Testis (tissue), 2 donors: ENCODE data around the gene UGT1A6.

Experiments
- CTCF ChIP-seq, 3 experiments: fragments of 450-650 bp in 2 of 3; fragments of 200-600 bp in 1 of 3; sonication (generic) in 1 of 3; IDR thresholded peaks; one replicate each; pipeline ENCODE4 v1.5.1; 2016 to 2019; ENCODE audit warnings: antibody characterized with exemption in 3 of 3, mild to moderate bottlenecking in 2 of 3, moderate library complexity in 1 of 3
- POLR2A ChIP-seq: fragments of 450-650 bp; IDR thresholded peaks from one replicate; pipeline ENCODE4 v1.6.1; 2017; ENCODE audit warnings: antibody characterized with exemption, mild to moderate bottlenecking, moderate library complexity

GRCh38 chr2:233819884-233820773 lies 127.4 kb downstream of the UGT1A6 start:
- TF ChIP-seq POLR2A (no peak), CTCF (IDR thresholded peaks at IDR 0.05) (no peak)
